ENCODE measurements around the gene STAT3.

DNA sequence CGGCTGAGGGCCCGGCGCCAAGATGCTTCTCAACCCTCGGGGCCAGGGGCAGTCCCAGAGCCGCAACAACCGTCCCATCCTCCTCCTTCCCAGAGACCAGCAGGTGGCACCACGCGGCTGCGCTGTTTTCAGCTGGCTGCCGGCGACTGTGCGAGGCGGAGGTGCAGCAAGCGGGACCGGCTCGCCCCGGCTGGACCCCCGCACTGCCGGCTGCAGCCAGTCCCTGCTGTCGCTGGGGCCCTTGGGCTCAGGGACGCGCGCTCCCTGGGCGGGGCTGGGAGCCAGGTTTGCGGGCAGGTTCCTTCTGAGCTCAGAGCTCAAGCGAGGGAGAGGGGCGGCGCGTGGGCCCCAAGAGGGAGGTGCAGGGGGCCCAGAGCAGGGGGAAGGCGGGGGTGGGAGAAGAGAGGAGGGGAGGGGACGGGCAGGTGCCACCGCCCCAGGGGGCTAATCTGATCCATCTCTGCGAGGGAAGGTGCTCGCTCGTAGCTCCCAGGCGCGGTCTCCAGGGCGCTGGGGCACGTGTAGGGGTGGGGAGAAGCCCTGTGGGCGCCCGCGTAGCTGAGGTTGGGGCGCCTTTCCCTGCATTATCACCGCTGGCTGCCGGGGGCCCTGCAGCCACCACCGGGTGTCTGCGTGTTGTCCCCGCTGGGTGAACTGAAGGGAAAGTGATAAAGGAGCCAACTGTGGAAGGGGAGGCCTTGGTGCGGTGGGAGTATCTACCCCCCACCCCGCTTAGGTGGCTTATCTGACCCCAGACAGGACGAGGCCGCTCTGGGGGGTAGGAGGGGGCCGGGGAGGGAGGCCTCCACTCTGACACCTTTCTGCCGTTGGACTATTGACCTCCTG is 75.7 kb downstream of the STAT3 start:
- TF ChIP-seq SUZ12 (IDR thresholded peaks at IDR 0.05) (no peak), L3MBTL2 (conservative IDR thresholded peaks at IDR 0.05) (peak; percentile 88), FOXA1 (IDR thresholded peaks at IDR 0.05) (no peak), FOXK2 (IDR thresholded peaks at IDR 0.05) (no peak), LEF1 (IDR thresholded peaks at IDR 0.05; ENCODE audit: borderline replicate concordance) (no peak), SP1 (IDR thresholded peaks at IDR 0.05) (no peak), HDGF (IDR thresholded peaks at IDR 0.05; ENCODE audit: borderline replicate concordance) (0 out of 2 replicates have a peak, but pooled peaks have one; percentile 28), TARDBP (IDR thresholded peaks at IDR 0.05) (no peak), ELF4 (IDR thresholded peaks at IDR 0.05) (no peak)
- TF ChIP-seq, protein P1, sequence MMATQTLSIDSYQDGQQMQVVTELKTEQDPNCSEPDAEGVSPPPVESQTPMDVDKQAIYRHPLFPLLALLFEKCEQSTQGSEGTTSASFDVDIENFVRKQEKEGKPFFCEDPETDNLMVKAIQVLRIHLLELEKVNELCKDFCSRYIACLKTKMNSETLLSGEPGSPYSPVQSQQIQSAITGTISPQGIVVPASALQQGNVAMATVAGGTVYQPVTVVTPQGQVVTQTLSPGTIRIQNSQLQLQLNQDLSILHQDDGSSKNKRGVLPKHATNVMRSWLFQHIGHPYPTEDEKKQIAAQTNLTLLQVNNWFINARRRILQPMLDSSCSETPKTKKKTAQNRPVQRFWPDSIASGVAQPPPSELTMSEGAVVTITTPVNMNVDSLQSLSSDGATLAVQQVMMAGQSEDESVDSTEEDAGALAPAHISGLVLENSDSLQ (IDR thresholded peaks at IDR 0.05), result no peak

All from HEK293T (cell line).